A673 (cell line): Measurements from ENCODE around the gene TSSK1B.

ENCODE experiments used
- EZH2 ChIP-seq: fragments of 200-600 bp; sonication (generic); IDR thresholded peaks from 2 replicates; pipeline ENCODE4 v1.6.1; 2017; ENCODE audit warnings: borderline replicate concordance, low read depth, mild to moderate bottlenecking, mixed read lengths, antibody characterized with exemption, low read length; ENCODE audit not compliant: poor library complexity, severe bottlenecking
- TF ChIP-seq, protein P1 (sequence below): fragments of 300-800, 200-600 bp; sonication (generic); conservative IDR thresholded peaks from 2 replicates; pipeline ENCODE4 v1.5.1; 2017; ENCODE audit warnings: low read depth, mild to moderate bottlenecking, antibody characterized with exemption, low read length, moderate library complexity, mixed read lengths

DNA sequence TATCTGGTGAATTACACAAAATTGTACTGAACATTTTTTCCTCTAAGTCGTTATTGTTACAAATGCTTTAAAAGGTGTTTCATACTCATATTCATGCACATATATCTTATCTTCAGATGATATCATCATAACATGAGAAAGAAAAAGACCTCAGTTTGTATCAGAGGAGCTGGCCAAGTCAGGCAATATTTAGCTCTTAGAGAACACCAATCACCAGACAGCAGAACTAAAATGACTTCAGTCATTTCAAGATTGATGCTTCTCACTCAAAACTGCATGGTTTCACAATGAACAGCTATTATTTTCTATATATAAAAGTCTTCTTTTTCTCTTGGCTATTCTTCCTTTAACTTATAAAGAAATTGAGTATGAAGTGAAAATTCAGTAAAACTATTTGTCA lies 44.6 kb downstream of the TSSK1B start:
- TF ChIP-seq EZH2 = no peak
- TF ChIP-seq, protein P1, sequence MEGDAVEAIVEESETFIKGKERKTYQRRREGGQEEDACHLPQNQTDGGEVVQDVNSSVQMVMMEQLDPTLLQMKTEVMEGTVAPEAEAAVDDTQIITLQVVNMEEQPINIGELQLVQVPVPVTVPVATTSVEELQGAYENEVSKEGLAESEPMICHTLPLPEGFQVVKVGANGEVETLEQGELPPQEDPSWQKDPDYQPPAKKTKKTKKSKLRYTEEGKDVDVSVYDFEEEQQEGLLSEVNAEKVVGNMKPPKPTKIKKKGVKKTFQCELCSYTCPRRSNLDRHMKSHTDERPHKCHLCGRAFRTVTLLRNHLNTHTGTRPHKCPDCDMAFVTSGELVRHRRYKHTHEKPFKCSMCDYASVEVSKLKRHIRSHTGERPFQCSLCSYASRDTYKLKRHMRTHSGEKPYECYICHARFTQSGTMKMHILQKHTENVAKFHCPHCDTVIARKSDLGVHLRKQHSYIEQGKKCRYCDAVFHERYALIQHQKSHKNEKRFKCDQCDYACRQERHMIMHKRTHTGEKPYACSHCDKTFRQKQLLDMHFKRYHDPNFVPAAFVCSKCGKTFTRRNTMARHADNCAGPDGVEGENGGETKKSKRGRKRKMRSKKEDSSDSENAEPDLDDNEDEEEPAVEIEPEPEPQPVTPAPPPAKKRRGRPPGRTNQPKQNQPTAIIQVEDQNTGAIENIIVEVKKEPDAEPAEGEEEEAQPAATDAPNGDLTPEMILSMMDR = no peak
